PFSK-1 (cell line): Measurements from ENCODE around the gene NRM.

Experiments
- FOXP2 ChIP-seq: optimal IDR thresholded peaks from 2 replicates; pipeline ENCODE3; 2011; ENCODE audit warnings: borderline replicate concordance, control low read depth, inconsistent platforms; ENCODE audit not compliant: insufficient read depth; ENCODE audit errors: extremely low read length, extremely low read depth
- POLR2AphosphoS5 ChIP-seq: IDR thresholded peaks from 2 replicates; pipeline ENCODE4 v1.6.1; 2012; ENCODE audit warnings: low read depth, mild to moderate bottlenecking, control low read depth, low read length, moderate library complexity
- REST ChIP-seq, 2 experiments: IDR thresholded peaks; 2 replicates each; pipeline versions ENCODE4 v1.6.1 to v1.8.0; 2011 to 2012; ENCODE audit warnings: low read depth in 2 of 2, low read length in 2 of 2, control low read depth in 1 of 2, inconsistent platforms in 1 of 2, mild to moderate bottlenecking in 1 of 2, moderate library complexity in 1 of 2; ENCODE audit not compliant: insufficient read depth in 1 of 2
- SIN3A ChIP-seq: IDR thresholded peaks from 2 replicates; pipeline ENCODE4 v1.6.1; 2012; ENCODE audit warnings: mild to moderate bottlenecking, low read length, moderate library complexity, borderline replicate concordance; ENCODE audit not compliant: insufficient read depth
- TAF1 ChIP-seq: IDR thresholded peaks from 2 replicates; pipeline ENCODE4 v1.6.1; 2012; ENCODE audit warnings: low read length, control low read depth, borderline replicate concordance; ENCODE audit not compliant: insufficient read depth

The NRM gene

GRCh38 chr6:30725713-30726505 lies 35.1 kb upstream of the NRM start:
- TF ChIP-seq FOXP2, result no peak
- peak; percentile 90 for TF ChIP-seq POLR2AphosphoS5
- TF ChIP-seq TAF1, result no peak; the same call in 1 of the 2 replicates
- TF ChIP-seq REST (IDR thresholded peaks at IDR 0.05; ENCODE audit: insufficient read depth in 1 of 2, low read depth in 2 of 2, low read length in 2 of 2), result no peak
- TF ChIP-seq SIN3A, result no peak; the same call in 1 of the 2 replicates

- no peak for TF ChIP-seq FOXP2
- peak; percentile 59; the same call in 1 of the 2 replicates for TF ChIP-seq POLR2AphosphoS5
These were observed 34.3 kb upstream of the NRM start for GRCh38 chr6:30724906-30725667.

GRCh38 chr6:30722280-30723112 lies 31.7 kb upstream of the NRM start:
- TF ChIP-seq TAF1 (no peak), REST (IDR thresholded peaks at IDR 0.05; ENCODE audit: insufficient read depth in 1 of 2, low read depth in 2 of 2, low read length in 2 of 2) (0 out of 4 replicates have a peak, but pooled peaks of 1 of the 2 experiments have one; percentile 5), SIN3A (no peak; the same call in 1 of the 2 replicates), FOXP2 (no peak), POLR2AphosphoS5 (peak; percentile 51)

GRCh38 chr6:30721198-30722024 lies 30.6 kb upstream of the NRM start:
- TF ChIP-seq TAF1, result peak; percentile 82; the same call in 1 of the 2 replicates
- TF ChIP-seq REST (IDR thresholded peaks at IDR 0.05; ENCODE audit: insufficient read depth in 1 of 2, low read depth in 2 of 2, low read length in 2 of 2), result peak; percentile 12 to 40; a peak in 1 of 4 replicates
- TF ChIP-seq SIN3A, result peak; percentile 79
- peak; percentile 84 for TF ChIP-seq POLR2AphosphoS5
- TF ChIP-seq FOXP2, result no peak
